Measurements from ENCODE around the gene MAP7.

Gene MAP7

DNA sequence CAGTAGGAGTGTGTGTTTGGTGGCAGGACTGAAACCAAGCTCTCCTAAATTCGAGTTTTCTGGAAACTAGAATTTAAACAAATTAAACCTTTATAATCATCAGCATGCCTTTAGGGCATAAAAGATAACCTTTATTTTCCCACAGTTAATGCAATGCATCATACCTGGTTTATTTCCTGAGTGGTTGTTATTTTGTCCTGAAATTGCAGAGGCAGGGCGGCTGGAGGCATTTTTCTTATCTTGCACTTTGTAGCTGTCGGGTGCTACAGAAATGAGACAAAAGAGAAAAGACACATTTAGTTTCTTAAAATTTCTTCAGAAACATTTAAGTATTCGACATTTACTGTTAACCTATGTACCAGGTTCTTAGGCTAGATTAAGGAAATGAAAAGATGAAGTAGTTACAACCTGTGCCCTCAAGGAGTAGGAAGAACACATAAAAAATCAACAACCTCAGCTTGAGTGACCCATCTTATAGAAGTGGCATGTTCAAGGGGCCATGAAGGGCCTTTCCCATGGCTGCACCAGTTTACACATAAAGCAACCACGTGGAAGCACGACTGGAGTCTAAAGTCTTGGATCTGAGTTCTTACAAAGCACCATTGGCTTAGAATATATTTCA lies 128.6 kb downstream of the MAP7 start:
- Histone ChIP-seq H4K20me1 (ENCODE audit: control insufficient read depth, insufficient read depth, low read depth, low read length) (no peaks in the 10 kb centered on the region), H3K4me3 (ENCODE audit: low read length) (no peak overlapping the region), H3K36me3 (ENCODE audit: control insufficient read depth, low read length) (no peaks in the 10 kb centered on the region), H3K4me1 (ENCODE audit: control insufficient read depth, low read length) (no peaks in the 10 kb centered on the region), H3K9me2 (replicated peaks; ENCODE audit: control insufficient read depth, low read length) (no peaks in the 10 kb centered on the region), H3K9me3 (ENCODE audit: control insufficient read depth, insufficient read depth, low read length) (no peaks in the 10 kb centered on the region), H3K4me2 (ENCODE audit: low read length) (no peak overlapping the region), H3K27ac (ENCODE audit: low read depth, low read length) (no peak overlapping the region), H3F3A (ENCODE audit: control insufficient read depth, insufficient read depth) (no peaks in the 10 kb centered on the region), H3K79me2 (ENCODE audit: control insufficient read depth, low read length) (no peaks in the 10 kb centered on the region), H3K27me3 (ENCODE audit: control insufficient read depth, low read length) (0 out of 2 replicates have a peak, but pooled peaks cover 3% of the 10 kb centered on the region)
- TF ChIP-seq, protein P1, sequence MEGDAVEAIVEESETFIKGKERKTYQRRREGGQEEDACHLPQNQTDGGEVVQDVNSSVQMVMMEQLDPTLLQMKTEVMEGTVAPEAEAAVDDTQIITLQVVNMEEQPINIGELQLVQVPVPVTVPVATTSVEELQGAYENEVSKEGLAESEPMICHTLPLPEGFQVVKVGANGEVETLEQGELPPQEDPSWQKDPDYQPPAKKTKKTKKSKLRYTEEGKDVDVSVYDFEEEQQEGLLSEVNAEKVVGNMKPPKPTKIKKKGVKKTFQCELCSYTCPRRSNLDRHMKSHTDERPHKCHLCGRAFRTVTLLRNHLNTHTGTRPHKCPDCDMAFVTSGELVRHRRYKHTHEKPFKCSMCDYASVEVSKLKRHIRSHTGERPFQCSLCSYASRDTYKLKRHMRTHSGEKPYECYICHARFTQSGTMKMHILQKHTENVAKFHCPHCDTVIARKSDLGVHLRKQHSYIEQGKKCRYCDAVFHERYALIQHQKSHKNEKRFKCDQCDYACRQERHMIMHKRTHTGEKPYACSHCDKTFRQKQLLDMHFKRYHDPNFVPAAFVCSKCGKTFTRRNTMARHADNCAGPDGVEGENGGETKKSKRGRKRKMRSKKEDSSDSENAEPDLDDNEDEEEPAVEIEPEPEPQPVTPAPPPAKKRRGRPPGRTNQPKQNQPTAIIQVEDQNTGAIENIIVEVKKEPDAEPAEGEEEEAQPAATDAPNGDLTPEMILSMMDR (IDR thresholded peaks at IDR 0.05; ENCODE audit: low read depth, low read length, poor library complexity, severe bottlenecking): no peak
- no peak for TF ChIP-seq EZH2phosphoT487 (IDR thresholded peaks at IDR 0.05; ENCODE audit: borderline replicate concordance, low read length)

DNA sequence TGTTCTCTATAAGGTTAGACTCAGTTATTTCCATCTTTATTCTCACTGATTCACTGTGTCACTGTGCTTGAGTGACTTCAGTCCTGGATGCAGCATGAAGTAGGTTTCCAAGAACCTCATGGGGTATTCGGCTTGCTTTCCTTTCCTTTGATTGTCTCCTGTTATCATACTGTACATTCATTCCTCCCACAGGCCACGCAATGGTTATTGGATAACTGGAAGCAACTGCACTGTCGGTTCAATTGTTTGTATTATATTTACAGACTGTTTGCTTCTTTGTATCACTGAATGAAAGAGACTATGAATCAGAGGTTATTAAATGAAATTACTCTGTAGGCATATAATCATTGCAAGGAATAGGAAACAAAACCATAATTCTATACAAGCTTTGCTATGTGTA lies 129.4 kb downstream of the MAP7 start:
- Histone ChIP-seq H4K20me1 (ENCODE audit: control insufficient read depth, insufficient read depth, low read depth, low read length) (no peaks in the 10 kb centered on the region), H3K27ac (ENCODE audit: low read depth, low read length) (no peak overlapping the region), H3K4me3 (ENCODE audit: low read length) (no peak overlapping the region), H3K4me2 (ENCODE audit: low read length) (no peak overlapping the region), H3F3A (ENCODE audit: control insufficient read depth, insufficient read depth) (no peaks in the 10 kb centered on the region), H3K79me2 (ENCODE audit: control insufficient read depth, low read length) (no peaks in the 10 kb centered on the region), H3K9me3 (ENCODE audit: control insufficient read depth, insufficient read depth, low read length) (no peaks in the 10 kb centered on the region), H3K36me3 (ENCODE audit: control insufficient read depth, low read length) (no peaks in the 10 kb centered on the region), H3K9me2 (replicated peaks; ENCODE audit: control insufficient read depth, low read length) (no peaks in the 10 kb centered on the region), H3K4me1 (ENCODE audit: control insufficient read depth, low read length) (no peaks in the 10 kb centered on the region), H3K27me3 (ENCODE audit: control insufficient read depth, low read length) (no peaks in the 10 kb centered on the region)
- no peak for TF ChIP-seq EZH2phosphoT487 (IDR thresholded peaks at IDR 0.05; ENCODE audit: borderline replicate concordance, low read length)
- TF ChIP-seq, protein P1 (IDR thresholded peaks at IDR 0.05; ENCODE audit: low read depth, low read length, poor library complexity, severe bottlenecking): no peak

DNA sequence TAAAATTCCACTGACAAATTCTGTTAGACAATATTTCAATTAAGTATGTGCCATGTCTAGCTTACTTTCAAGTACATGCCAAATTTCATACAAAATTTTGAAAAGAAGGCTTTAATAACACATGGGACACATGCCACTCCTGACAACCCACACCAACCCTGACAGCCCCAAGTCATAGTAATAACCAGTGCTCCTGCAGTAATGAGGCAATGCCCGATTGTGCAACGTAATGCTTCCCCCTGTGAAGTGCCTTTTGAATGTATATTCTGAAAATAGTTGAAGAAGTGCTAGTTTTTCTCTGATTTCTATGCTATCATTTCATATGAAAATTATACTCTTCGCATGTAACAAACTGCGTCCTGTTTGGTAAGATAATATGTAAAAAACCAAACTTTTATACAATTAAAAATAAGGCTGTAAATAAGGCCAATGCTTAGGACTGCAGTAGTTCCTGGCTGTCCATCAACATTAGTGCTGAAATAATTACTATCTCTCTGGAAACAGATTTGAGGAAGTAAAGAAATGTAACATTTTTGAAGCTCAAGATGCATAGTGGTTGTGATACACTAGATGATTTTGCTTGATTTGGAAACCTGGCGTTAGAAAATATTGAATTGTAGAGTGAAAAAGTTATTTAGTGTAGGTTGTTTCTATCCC lies 134.7 kb downstream of the MAP7 start:
- Histone ChIP-seq H4K20me1 (ENCODE audit: control insufficient read depth, insufficient read depth, low read depth, low read length) (no peaks in the 10 kb centered on the region), H3K4me3 (ENCODE audit: low read length) (no peak overlapping the region), H3K4me2 (ENCODE audit: low read length) (no peak overlapping the region), H3F3A (ENCODE audit: control insufficient read depth, insufficient read depth) (no peaks in the 10 kb centered on the region), H3K9me2 (replicated peaks; ENCODE audit: control insufficient read depth, low read length) (no peaks in the 10 kb centered on the region), H3K9me3 (ENCODE audit: control insufficient read depth, insufficient read depth, low read length) (no peaks in the 10 kb centered on the region), H3K36me3 (ENCODE audit: control insufficient read depth, low read length) (no peaks in the 10 kb centered on the region), H3K27ac (ENCODE audit: low read depth, low read length) (no peak overlapping the region), H3K27me3 (ENCODE audit: control insufficient read depth, low read length) (no peaks in the 10 kb centered on the region), H3K4me1 (ENCODE audit: control insufficient read depth, low read length) (no peaks in the 10 kb centered on the region), H3K79me2 (ENCODE audit: control insufficient read depth, low read length) (no peaks in the 10 kb centered on the region)
- TF ChIP-seq EZH2phosphoT487 (IDR thresholded peaks at IDR 0.05; ENCODE audit: borderline replicate concordance, low read length): no peak
- TF ChIP-seq, protein P1 (IDR thresholded peaks at IDR 0.05; ENCODE audit: low read depth, low read length, poor library complexity, severe bottlenecking): no peak

Measured in DOHH2 (cell line).